ENCODE results near the gene BCKDK. TPM values are rescaled to one million over a fixed set of nuclear protein-coding genes. Genes with fewer than 3 reads are reported as not detected.

BCKDK gene
- total RNA-seq, 1 donor from 2014 or later = 85.8 TPM

GRCh38 chr16:31073970-31074813 lies 34.0 kb upstream of the BCKDK start, which contains the start of the genes ZNF646 and ZNF668:
ZNF646 (plus strand) TSS chr16:31074422; CDS start chr16:31076325, 1,903 bp downstream.
ZNF668 (minus strand) TSS chr16:31074240; CDS start chr16:31064459, 9,781 bp downstream.
- Histone ChIP-seq H3K4me1 (peaks cover 0 to 20% of the 10 kb centered on the region in 2 donors), H3K4me3 (peak within 1 kb of the TSS; percentile 73 to 87), H3K27ac (peak within 1 kb of the TSS; percentile 87 to 91), H3K36me3 (peaks cover 28 to 31% of the 10 kb centered on the region in 2 donors), H3K9me3 (no peaks in the 10 kb centered on the region), H3K27me3 (no peaks in the 10 kb centered on the region)
- TF ChIP-seq CTCF (IDR thresholded peaks at IDR 0.05) = no peak
- peak; percentile 91 to 99 for DNase-seq (ENCODE audit: low spot score in 2 of 2)
- intact Hi-C loops (cut with DNase I) = loop anchor here (1.0 to 10.0 kb wide), 9 partner anchors 20 to 419 kb away; partner anchors contain the start of genes ARMC5, FBRS, FUS and KAT8

- Histone ChIP-seq H3K36me3 (peaks cover 33 to 37% of the 10 kb centered on the region in 2 donors), H3K4me3 (peak overlapping the region; percentile 73 to 87), H3K27me3 (no peaks in the 10 kb centered on the region), H3K27ac (peak overlapping the region; percentile 86 to 91), H3K4me1 (peaks cover 0 to 20% of the 10 kb centered on the region in 2 donors), H3K9me3 (no peaks in the 10 kb centered on the region)
- no peak for TF ChIP-seq CTCF (IDR thresholded peaks at IDR 0.05)
- intact Hi-C loops (cut with DNase I) = loop anchor here (1.0 to 10.0 kb wide), 7 partner anchors 20 to 420 kb away; partner anchors contain the start of genes ARMC5, FBRS, KAT8 and PRR14
- DNase-seq (ENCODE audit: low spot score in 2 of 2) = no peak
Measured at GRCh38 chr16:31074814-31075183, 33.4 kb upstream of the BCKDK start.

- H3K4me1 ChIP-seq = peaks cover 0 to 20% of the 10 kb centered on the region in 2 donors
- no peak overlapping the region for H3K4me3 ChIP-seq
- intact Hi-C loops (cut with DNase I) = loop anchor here (10.0 kb wide), 1 partner anchor 422 kb away; the partner anchor contains the start of genes FBRS and PRR14
- H3K27me3 ChIP-seq = no peaks in the 10 kb centered on the region
- H3K27ac ChIP-seq = no peak overlapping the region
- H3K36me3 ChIP-seq = peaks cover 48 to 52% of the 10 kb centered on the region in 2 donors
- TF ChIP-seq CTCF (IDR thresholded peaks at IDR 0.05) = no peak
- H3K9me3 ChIP-seq = no peaks in the 10 kb centered on the region
- peak in 1 of 2 donors; percentile 55 for DNase-seq (ENCODE audit: low spot score in 2 of 2)
Measured at GRCh38 chr16:31076319-31076718, 31.9 kb upstream of the BCKDK start.

GRCh38 chr16:31077024-31077423 lies 31.2 kb upstream of the BCKDK start:
- intact Hi-C loops (cut with DNase I) = loop anchor here (10.0 kb wide), 1 partner anchor 422 kb away; the partner anchor contains the start of genes FBRS and PRR14

More at GRCh38 chr16:31077024-31077423, 31.2 kb upstream of the BCKDK start:
- Histone ChIP-seq H3K36me3 (peaks cover 53 to 54% of the 10 kb centered on the region in 2 donors), H3K9me3 (no peaks in the 10 kb centered on the region), H3K27ac (no peak overlapping the region), H3K4me1 (peaks cover 0 to 15% of the 10 kb centered on the region in 2 donors), H3K27me3 (no peaks in the 10 kb centered on the region), H3K4me3 (no peak overlapping the region)
- no peak for TF ChIP-seq CTCF (IDR thresholded peaks at IDR 0.05)
- DNase-seq (ENCODE audit: low spot score in 2 of 2) = peak in 1 of 2 donors; percentile 59
